HG02981 (cell line): ENCODE results near the gene RCN2.
"Not testable (repeated sequence)": the region's sequence is repeated elsewhere in the genome, so short reads cannot be mapped to it uniquely, and the experiment has no call there.

Experiments used
- ATAC-seq: cut with Tn5 transposase; IDR thresholded peaks from one replicate; pipeline ENCODE4 v1.9.1; 2021; ENCODE audit warnings: mild to moderate bottlenecking, moderate library complexity; ENCODE audit not compliant: unreplicated experiment

The RCN2 gene

DNA sequence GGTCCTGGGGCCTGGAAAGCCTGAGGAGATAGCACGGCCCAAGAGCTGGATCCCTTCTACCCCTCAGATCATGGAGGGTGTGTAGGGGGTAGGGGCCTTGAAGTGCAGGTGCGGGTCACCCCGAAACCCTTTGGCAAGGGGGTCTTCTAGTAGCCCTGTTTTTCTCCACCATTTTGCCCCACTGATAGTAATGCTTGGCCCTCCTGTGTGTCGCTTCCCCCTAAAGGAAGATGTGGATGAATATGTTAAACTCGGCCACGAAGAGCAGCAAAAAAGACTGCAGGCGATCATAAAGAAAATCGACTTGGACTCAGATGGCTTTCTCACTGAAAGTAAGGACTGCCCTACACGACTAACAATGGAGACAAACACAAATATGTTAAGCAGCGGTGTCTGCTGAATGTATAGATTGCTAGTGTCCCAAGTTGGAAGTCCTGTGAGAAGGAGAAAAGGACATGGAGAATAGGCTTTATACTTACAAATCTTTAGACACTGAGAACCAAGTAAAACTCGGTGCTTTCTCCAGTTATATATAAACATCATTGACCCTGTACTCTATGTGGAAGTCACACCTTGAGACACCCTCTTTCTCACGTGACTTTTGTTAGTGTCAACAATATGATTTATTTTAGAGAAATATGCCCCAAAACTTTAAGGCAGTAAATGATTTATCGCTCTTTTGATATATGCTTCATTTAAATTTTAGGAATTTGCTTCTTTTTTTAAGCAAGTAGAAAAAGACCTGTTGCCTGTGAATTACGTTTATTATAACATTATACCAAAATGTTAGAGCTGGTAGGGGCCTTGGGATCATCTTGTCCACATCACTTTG lies 802 bp downstream of the RCN2 start:
- ATAC-seq: no peak

DNA sequence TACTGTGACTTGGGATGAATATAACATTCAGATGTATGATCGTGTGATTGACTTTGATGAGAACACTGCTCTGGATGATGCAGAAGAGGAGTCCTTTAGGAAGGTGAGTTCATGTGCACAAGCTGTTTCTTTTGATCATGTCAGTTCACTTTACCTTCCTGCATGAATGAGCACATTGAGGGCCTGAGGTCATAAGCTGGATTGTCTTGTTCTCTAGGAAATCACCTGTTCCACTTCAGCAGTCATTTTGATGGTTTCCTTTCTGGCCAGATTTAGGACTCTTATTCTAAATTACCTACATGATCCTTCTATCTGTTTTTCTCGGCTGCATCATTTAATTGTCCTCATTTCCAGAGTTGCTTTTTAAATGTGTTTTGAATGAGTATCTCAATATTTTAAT lies 4.1 kb downstream of the RCN2 start:
- ATAC-seq: no peak

DNA sequence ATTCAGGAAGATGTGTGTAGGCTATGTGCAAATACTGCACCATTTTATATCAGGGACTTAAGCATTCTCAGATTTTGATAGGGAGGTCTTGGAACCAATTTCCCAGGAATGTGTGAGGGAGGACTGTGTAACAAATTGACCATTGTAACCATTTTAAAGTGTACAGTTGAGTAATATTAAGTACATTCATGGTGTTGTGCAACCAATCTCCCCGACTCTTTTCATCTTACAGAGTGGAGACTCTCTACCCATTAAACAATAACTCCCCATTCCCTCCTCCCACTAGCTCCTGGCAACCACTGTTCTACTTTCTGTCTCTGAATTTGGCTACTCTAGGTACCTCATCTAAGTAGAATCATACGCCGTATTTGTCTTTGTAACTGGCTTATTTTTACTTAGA lies 5.1 kb downstream of the RCN2 start:
- ATAC-seq: no peak

DNA sequence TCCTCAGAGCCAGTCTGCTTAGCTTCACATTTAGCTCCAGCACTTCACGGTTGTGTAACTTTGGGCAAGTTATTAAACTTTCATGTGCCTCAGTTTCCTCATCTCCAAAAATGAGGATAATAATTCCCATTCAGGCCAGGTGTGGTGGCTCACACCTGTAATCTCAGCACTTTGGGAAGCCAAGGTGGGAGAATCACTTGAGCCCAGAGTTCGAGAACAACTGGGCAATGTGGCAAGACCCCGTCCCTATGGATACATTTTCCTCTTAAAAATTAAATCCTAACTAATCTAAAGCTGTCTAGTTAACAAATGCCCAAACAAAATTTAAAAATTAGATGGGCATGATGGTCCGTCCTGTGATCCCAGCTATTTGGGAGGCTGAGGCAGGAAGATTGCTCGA lies 7.2 kb downstream of the RCN2 start:
- no peak for ATAC-seq

DNA sequence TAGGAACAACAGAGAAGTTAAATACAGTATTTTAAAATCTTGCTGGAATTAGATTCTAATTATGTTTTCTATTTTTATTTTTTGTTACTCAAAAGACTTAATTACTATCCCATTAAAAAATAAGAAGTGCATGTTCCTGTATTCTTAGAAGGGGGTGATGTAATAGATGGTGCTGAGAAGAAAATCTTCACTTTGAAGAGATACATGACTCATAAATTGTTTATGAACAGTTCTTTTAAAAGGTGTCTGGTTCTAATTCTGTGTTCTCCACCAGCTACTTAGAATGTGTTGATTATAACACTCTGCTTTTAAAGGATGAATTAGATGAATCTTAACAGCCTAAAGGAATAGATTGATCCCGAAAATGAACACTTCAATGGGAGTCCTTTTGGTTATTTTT lies 8.2 kb downstream of the RCN2 start:
- no peak for ATAC-seq

DNA sequence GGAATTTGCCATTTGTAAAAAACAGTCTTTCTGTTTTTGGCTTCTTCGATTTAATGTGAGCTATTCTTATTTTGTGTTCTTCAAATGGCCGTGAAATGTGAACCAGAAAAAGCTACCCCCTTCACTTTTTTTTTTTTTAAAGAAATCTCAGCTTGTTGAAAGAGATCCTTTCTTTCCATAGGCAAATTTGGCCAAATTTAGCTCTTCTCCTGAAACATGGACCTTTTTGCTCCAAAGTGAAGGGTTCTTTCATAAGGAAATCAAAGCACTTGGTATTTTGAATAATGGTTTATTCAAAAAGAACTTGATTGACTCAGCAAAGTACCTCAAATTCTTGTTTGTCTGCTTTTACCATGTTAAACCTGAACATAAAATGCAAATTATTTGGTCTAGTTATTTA lies 10.1 kb downstream of the RCN2 start:
- no peak for ATAC-seq

DNA sequence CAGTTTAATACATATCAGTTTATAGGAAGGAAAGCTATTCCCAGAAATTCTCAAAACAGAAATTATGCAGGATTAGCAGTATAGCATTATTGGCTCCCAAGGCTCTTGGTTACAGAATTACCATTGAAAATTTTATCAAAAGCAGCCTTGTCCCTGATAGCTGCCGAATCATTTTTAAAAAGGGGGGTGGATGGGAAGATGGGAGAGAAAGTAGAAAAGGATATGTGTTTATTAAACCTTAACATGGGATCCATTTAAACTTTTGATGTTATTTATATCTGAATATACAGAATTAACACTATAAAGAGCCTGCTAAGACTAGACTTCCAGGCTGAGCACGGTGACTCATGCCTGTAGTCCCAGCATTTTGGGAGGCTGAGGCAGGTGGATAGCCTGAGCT lies 10.8 kb downstream of the RCN2 start:
- no peak for ATAC-seq

DNA sequence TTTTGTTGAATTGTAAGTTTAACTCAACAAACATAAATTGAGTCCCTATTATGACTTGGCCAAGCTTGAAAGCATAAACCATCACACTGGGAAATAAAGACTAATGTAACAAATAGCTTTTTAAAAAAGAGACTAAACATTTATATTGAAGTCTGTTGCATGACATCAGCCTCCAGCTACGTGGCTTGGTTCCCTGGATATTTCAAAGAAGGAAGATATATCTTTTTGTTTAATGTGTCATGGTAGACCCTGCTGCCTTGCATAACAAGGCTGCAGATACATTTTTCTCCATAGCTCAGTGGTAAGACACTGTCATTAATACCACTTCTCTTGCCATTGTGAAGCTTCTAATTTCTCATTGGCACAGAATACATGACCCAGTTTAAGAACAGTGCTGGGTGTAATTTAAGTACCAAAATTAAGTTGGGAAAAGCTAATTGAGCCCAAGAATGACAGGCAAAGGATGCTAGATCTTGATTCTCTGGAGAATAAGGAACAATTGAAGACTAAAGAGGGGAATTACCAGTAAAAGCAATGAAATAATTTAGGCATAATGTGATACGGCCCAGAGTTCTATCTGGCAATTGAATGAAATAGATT lies 14.0 kb downstream of the RCN2 start:
- ATAC-seq: no peak

DNA sequence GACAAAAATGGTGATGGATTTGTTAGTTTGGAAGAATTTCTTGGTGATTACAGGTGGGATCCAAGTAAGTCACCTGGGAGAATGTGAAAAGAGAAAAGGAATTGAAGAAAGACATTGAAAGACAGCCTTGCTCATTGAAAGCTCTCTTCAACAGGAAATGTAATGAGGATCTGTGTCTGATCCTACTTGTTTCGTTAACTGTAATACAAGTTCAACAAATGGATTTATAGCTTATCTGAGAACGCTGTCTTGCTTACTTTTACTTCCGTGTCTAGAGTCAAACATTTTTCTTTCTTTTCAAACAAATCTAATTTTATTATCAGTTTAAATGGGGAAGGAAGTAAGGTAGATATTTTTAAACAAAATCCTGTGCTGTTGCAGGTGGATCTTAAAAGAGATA lies 15.9 kb downstream of the RCN2 start:
- no peak for ATAC-seq

DNA sequence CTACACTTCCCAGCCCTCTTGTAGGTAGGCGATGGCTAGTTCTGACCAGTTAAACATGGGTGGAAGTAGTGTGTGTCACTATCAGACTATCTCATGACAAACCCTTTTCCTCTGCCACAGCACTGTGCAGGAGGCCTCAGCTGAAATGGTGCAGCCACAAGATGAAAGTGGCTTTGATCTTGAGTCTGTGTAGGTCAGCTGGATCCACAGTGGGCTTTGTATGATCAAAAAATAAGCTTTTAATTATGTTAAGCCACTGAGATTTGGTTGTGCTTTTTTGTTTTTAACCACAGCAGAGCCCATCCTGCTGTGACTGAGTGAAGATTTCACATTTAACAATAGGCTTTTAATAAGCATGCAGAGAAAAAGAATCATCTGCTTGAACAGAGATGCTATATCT lies 19.7 kb downstream of the RCN2 start:
- no peak for ATAC-seq

DNA sequence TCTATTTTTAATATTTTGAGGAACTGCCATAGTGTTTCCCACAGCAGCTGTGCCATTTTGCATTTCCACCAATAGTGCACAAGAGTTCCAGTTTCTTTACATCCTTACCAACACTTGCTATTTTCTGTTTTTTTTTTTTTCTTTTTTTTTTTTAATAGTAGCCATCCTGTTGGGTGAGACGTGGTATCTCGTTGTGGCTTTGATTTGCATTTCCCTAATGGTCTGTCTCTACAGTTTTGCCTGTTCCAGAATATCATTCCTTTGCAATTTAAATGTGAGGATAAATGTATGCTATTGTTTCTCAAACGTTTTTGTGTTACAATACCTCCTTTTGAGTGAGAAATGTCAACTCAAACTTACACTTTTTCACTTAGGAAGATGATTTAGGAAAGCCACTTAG lies 22.4 kb downstream of the RCN2 start:
- ATAC-seq: no peak

DNA sequence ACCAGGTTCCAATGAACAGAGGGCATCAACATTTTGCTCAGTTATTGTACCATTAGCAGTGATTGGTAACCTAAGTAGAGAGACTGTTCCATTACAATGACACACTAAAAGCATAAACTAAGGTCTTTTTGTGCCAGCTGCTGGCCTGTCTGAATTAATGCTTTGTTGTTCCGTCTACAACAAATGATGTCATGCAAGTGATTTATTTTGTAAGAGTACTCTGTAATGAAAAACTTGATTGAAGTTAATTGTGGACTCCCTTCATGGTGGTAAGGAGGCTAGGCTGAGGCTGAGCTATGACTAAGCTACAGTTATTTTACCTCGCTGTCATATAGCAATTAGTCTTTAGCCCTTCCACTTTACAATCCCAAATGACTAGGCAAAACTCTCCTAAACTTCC lies 23.2 kb downstream of the RCN2 start:
- no peak for ATAC-seq

DNA sequence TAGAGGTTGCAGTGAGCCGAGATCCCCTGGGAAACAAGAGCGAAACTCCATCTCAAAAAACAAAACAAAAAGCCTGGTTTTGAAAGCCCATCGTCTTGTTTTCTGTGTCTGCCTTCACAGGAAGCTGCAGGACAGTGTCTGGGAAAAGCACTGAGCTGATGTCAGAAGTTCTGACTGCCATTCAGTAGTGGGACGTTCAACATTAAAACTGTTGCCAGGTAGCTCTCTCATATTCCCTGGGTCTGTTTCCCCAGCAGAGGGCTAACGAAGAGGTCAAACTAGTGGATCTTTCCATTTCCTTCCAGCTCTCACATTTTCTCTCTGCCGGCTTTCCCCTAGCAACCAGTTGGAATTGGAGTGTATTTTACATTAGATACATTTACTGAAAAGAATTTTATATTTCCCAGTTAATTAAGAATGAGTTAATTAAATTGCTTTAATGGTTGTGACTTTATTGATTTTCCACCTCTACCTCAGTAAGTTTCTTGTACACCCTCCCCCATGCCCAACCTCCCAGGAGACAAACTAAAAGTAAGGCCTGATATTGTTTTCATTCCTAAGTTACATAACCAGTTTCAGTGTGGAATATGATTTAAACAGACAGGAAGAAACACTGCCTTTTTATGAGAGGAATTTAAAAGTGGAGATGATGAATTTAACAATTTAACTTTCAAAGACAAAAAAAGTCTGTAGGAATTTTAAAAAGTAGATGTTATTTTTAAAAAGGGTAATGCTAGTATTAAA lies 29.9 kb downstream of the RCN2 start:
- no peak for ATAC-seq

DNA sequence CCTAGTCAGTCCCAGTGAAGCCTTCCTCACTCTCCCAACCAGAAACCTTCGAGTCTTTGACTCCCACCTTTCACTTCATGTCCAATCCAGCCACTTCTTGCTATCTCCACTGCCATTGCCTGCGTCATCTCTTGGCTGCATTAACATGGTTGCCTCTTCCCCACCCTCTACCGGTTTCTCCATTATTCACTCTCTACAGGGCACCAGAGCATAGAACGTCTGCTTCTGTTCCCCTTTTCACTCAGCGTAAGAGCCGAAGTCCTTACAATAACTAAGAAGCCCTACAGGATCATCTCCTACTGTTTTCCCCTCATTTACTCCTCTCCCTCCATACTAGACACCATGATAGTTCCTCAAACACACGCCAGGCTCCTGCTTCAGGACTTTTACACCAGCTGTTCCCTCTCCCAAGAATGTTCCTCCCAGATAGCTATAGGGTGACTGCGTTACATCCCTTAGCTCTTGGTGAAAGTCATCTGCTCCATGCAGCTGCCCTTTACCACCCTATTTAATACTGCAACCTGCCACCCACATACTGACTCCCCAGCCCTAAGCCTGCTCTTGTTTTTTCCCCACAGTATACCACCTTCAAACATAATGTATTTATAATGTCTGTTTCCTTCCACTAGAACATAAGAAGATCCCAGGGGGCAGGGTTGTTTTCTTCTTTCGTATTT lies 30.9 kb downstream of the RCN2 start:
- no peak for ATAC-seq

DNA sequence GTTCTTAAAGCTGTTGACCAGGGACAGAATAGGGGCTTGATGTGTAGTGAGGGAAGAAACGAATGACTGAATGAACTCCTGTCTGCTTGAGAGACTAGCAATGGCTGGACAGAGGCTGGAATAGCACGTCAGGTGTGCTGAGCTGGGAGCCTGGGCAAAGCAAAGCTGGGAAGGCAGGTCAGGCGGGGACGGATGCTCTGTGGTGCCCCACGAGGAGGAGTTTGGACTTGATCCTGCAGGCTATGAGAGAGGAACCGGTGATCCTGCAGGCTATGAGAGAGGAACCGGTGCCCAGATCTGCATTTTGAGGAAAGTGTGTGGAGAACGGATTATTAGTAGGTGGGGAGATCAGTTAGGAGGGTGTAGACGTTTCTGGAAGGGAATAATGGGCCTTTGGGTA lies 32.0 kb downstream of the RCN2 start:
- no peak for ATAC-seq

DNA sequence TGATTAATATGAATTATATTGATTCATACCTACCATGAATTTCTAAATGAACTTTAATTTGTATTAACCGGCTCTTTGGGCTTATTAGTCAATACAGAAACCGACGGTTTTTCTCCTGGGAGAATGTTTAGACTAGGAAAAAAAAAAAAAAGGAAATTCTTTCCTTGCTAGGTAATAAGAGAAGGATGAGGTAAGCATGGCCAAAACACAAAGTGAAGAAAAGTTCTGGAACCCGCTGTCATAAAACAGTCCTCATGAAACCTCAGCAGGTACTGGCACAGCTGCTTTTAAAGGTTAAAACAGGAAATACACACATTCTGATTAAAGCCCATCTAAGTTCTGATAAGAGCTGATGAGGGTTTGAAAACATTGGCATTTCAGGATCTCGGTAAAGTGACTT lies 32.6 kb downstream of the RCN2 start:
- no peak for ATAC-seq

DNA sequence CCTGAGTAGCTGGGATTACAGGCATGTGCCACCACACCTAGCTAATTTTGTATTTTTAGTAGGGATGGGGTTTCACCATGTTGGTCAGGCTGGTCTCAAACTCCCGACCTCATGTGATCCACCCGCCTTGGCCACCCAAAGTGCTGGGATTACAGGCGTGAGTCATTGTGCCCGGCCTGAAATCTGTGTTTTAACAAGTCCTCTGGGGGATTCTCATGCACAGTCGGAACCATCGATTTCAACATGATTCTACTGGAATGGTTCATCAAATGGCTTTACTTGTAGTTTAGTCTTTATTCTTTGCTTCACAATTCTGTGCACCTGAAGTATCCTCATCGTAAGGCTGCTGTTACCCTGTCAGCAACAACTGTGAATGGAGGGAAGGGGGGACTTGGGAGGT lies 34.5 kb downstream of the RCN2 start:
- ATAC-seq: not testable (repeated sequence)

DNA sequence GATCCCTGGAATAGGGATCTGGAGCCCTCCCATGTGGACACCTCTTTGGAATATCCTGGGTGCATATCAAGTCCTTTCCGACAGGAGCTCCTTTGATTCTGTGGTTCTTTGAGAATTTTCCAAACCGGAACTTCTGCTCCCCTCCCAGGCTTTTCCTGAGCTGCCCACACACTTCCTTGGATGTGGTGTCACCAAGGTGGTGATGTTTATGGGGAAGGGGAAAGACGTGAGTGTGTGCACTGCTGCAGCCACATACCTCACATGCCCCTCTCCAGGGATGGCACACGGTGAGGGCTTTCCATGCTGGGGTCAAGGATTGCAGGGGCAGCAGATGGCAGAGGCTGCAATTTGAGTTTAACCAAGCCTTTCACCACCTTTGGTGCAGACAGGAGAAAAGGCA lies 35.5 kb downstream of the RCN2 start:
- no peak for ATAC-seq

DNA sequence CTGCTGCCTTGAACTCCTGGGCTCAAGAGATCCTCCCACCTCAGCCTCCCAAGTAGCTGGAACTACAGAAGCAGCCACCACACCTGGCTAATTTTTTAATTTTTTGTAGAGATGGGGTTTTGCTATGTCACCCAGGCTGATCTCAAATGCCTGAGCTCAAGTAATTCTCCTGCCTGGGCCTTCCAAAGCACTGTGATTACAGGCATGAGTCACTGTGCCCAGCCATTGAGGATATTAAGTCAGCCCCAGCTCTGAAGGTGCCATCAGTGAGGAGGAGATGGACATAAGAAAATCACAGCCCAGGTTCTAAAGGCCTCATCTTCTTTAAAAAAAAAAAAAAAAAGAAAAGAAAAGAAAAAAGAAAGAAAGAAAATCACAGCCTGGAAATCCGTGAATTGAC lies 36.8 kb downstream of the RCN2 start:
- no peak for ATAC-seq

DNA sequence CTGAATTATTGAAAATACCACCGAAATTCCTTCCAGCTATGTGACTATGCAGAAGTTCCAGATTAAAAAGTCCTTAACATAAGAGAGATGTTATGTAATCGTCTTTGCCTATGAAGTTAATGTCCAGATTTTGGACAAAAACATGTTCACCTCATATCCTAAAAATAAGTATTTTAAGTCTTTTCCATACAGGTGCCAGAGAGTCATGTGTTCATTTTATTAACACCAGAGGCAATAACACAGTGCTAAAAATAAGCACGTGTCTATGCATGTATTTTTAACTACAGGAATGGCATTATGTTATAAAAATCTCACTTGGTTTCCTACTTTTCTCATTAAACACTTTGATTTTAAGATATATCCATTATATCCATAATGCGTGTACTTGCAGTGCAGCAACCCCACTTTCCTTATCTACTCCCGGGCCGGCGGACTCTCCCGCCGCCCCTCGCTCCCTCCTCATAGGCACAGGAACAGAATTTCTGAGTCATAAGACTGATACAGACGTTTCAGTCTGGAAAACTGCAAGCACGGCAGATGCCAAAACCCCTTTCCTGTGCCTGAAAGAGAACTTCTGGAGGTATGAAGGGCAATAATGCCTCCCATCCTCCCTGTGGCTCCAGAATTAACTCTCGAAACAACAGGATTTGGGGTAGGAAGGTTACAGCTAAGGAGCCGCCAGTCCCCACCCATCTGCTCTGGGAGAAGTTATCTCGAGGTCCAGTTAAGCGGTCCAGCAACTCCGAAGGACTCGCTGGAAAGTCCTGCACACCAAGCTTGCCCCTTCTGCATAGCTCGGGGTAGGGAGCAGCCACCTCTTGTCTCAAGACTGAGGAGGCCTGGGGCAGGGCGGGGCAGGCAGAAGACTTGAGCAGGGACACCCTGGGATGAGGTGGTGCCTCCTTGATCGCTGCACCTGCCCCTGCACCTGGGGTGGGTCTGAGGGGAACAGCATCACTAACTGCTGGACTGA lies 41.1 kb downstream of the RCN2 start:
- no peak for ATAC-seq
